ENCODE results near the gene TRIM46.

Gene TRIM46

DNA sequence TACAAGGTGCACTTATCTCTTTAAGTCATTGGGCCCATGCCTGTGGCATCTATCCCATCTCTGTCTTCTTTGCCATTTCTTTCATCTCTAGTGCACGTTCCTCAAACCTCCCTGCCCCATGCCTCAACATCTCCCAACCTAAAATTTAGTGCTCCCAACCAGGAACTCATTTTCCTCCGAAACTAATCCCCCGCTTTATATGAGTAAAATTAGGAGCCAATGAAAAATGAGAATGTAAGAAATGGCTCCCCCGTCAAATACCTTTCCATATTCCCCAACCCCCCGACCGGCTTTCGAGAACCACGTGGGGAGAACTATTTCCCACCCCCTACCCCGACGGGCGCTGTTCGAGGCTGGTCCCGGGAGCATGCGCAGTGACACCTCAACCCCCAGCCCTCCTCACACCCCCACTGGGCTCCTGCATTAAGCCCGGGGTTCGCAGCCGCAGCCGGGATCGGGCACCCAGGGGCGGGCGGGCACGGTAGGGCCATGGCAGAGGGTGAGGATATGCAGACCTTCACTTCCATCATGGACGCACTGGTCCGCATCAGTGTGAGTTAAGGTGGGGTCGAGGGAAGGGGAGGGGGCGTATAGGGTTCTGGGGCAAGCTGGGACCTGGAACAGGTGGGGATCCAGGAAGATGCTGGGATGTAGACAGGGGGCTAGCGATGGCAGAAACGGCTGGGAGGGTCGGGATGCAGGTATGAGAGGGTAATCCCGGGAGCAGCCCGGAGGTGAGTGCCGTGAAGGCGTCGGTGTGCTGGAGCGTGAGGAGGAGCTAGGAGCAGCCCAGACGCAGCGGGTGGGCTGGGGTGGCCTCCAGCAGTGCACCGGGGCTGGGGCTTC lies at the start of gene TRIM46:
Gene TRIM46 (plus strand): TSS at position 372 of the 846 bp plus-strand sequence. CDS start 118 bp downstream, at position 490.
- Histone ChIP-seq H3K4me2 (peak within 1 kb of the TSS; percentile 97), H3K9ac (peak within 1 kb of the TSS; percentile 74), H3K36me3 (ENCODE audit: insufficient read depth) (no peaks in the 10 kb centered on the region; the same call in 1 of the 2 replicates), H3K4me3 (IDR thresholded peaks at IDR 0.05; ENCODE audit: insufficient read depth, low read depth, low read length) (peak within 1 kb of the TSS; percentile 92), H2AFZ (ENCODE audit: low read depth) (peak within 1 kb of the TSS; percentile 68), H3K79me2 (ENCODE audit: insufficient read depth, low read depth) (peaks cover 18% of the 10 kb centered on the region), H3K4me1 (ENCODE audit: low read depth, poor library complexity, severe bottlenecking) (peaks cover 38% of the 10 kb centered on the region), H3K27me3 (ENCODE audit: insufficient read depth, low read depth) (no peaks in the 10 kb centered on the region), H3K27ac (peak within 1 kb of the TSS; percentile 53), H4K20me1 (ENCODE audit: insufficient read depth) (no peaks in the 10 kb centered on the region)
- TF ChIP-seq, protein P1, sequence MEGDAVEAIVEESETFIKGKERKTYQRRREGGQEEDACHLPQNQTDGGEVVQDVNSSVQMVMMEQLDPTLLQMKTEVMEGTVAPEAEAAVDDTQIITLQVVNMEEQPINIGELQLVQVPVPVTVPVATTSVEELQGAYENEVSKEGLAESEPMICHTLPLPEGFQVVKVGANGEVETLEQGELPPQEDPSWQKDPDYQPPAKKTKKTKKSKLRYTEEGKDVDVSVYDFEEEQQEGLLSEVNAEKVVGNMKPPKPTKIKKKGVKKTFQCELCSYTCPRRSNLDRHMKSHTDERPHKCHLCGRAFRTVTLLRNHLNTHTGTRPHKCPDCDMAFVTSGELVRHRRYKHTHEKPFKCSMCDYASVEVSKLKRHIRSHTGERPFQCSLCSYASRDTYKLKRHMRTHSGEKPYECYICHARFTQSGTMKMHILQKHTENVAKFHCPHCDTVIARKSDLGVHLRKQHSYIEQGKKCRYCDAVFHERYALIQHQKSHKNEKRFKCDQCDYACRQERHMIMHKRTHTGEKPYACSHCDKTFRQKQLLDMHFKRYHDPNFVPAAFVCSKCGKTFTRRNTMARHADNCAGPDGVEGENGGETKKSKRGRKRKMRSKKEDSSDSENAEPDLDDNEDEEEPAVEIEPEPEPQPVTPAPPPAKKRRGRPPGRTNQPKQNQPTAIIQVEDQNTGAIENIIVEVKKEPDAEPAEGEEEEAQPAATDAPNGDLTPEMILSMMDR (conservative IDR thresholded peaks at IDR 0.05; ENCODE audit: low read depth, low read length) = peak; percentile 96

DNA sequence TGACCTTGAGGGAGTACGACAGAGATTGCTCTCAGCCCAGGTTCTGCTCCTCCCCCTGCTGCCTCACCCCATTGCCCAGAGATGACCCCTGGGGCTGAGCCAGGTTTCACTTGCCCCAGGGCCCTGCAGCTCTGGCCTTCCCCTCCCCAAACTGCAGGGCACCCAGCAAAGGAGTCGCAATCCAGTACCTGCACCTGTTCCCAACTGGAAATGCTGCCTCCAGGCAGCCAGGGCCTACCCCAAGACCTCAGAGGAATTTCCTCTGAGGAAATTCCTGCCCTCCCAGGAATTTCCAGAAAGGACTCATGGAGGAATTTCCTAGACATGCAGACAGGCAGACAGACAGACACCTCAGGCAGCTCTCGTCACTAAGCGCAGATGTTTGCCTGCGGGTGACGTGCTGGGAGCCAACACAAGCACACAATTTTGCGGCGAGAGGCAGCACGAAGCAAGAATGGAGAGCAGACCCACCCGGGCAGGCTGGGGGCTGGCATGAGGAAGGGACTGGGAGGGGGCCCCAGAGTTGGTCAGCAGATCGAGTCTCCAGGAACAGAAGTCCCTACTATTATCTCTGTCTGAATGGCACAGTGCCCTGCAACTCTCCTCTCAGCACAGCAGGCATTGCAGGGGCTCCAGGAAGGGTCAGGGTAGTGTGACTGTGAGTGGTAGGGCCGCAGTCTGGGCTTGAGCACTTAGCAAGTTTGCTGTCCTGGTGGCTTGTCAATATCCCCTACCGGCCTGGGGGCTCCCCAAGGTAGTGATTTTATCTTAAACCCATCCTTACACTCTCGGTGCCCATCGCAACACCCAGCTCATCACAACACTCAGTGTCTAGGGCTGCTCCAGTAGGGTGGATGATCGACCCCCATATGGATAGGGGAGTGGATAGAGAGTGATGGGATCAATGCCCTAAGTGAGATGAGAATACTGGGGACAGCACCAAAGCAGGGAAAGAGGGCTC lies 48.9 kb upstream of the TRIM46 start:
- Histone ChIP-seq H3K27ac (no peak overlapping the region), H3K36me3 (ENCODE audit: insufficient read depth) (no peaks in the 10 kb centered on the region), H2AFZ (ENCODE audit: low read depth) (no peak overlapping the region), H3K27me3 (ENCODE audit: insufficient read depth, low read depth) (peaks cover 100% of the 10 kb centered on the region), H3K9ac (no peak overlapping the region), H3K4me3 (IDR thresholded peaks at IDR 0.05; ENCODE audit: insufficient read depth, low read depth, low read length) (no peak overlapping the region), H3K4me2 (no peak overlapping the region), H4K20me1 (ENCODE audit: insufficient read depth) (no peaks in the 10 kb centered on the region), H3K4me1 (ENCODE audit: low read depth, poor library complexity, severe bottlenecking) (peaks cover 26% of the 10 kb centered on the region), H3K79me2 (ENCODE audit: insufficient read depth, low read depth) (no peaks in the 10 kb centered on the region)
- TF ChIP-seq, protein P1 (conservative IDR thresholded peaks at IDR 0.05; ENCODE audit: low read depth, low read length) = no peak

- peaks cover 26% of the 10 kb centered on the region for H3K4me1 ChIP-seq (ENCODE audit: low read depth, poor library complexity, severe bottlenecking)
- H3K36me3 ChIP-seq (ENCODE audit: insufficient read depth) = no peaks in the 10 kb centered on the region
- H3K27me3 ChIP-seq (ENCODE audit: insufficient read depth, low read depth) = peaks cover 92% of the 10 kb centered on the region
- no peak overlapping the region for H3K4me2 ChIP-seq
- no peaks in the 10 kb centered on the region for H3K79me2 ChIP-seq (ENCODE audit: insufficient read depth, low read depth)
- TF ChIP-seq, protein P1 (conservative IDR thresholded peaks at IDR 0.05; ENCODE audit: low read depth, low read length) = no peak
- no peak overlapping the region for H3K4me3 ChIP-seq (IDR thresholded peaks at IDR 0.05; ENCODE audit: insufficient read depth, low read depth, low read length)
- no peaks in the 10 kb centered on the region for H4K20me1 ChIP-seq (ENCODE audit: insufficient read depth)
- no peak overlapping the region for H2AFZ ChIP-seq (ENCODE audit: low read depth)
- H3K9ac ChIP-seq = no peak overlapping the region
- H3K27ac ChIP-seq = no peak overlapping the region
These were observed 48.1 kb upstream of the TRIM46 start for GRCh38 chr1:155125511-155125945.

- TF ChIP-seq, protein P1 (conservative IDR thresholded peaks at IDR 0.05; ENCODE audit: low read depth, low read length) = no peak
- H3K4me3 ChIP-seq (IDR thresholded peaks at IDR 0.05; ENCODE audit: insufficient read depth, low read depth, low read length) = no peak overlapping the region
- no peak overlapping the region for H3K27ac ChIP-seq
- no peaks in the 10 kb centered on the region for H3K79me2 ChIP-seq (ENCODE audit: insufficient read depth, low read depth)
- H3K4me2 ChIP-seq = no peak overlapping the region
- no peaks in the 10 kb centered on the region for H3K36me3 ChIP-seq (ENCODE audit: insufficient read depth)
- H3K27me3 ChIP-seq (ENCODE audit: insufficient read depth, low read depth) = peaks cover 87% of the 10 kb centered on the region
- H3K9ac ChIP-seq = no peak overlapping the region
- H2AFZ ChIP-seq (ENCODE audit: low read depth) = no peak overlapping the region
- H4K20me1 ChIP-seq (ENCODE audit: insufficient read depth) = no peaks in the 10 kb centered on the region
- peaks cover 26% of the 10 kb centered on the region for H3K4me1 ChIP-seq (ENCODE audit: low read depth, poor library complexity, severe bottlenecking)
These were observed 47.6 kb upstream of the TRIM46 start for GRCh38 chr1:155125946-155126555.
